ENCODE data around the gene FBXL16. TPM values are rescaled to one million over a fixed set of nuclear protein-coding genes. Genes with fewer than 3 reads are reported as not detected.

Gene FBXL16
- polyA plus RNA-seq, 1 donor (not counting 4 experiments of a cell fraction or from before 2014, with no cell fraction given): 0.81 TPM

GRCh38 chr16:683396-684070 lies 22.1 kb downstream of the FBXL16 start:
- DNase-seq (ENCODE audit: low read depth, low spot score) (no peak), FAIRE-seq (no peak)
- peaks cover 27% of the 10 kb centered on the region for H3K4me1 ChIP-seq (ENCODE audit: control insufficient read depth, extremely low read depth, insufficient read depth, low read length)
- H2AFZ ChIP-seq (ENCODE audit: control insufficient read depth, low read length): no peak overlapping the region
- H3K79me2 ChIP-seq (ENCODE audit: control insufficient read depth, insufficient read depth, low read length): peaks cover 37% of the 10 kb centered on the region
- peak overlapping the region; percentile 60 for H3K9ac ChIP-seq (ENCODE audit: control insufficient read depth, extremely low read depth, insufficient read depth, low read length)
- TF ChIP-seq EZH2 (IDR thresholded peaks at IDR 0.05; ENCODE audit: low read length) (no peak), CTCF (optimal IDR thresholded peaks at IDR 0.05 in 1 of 3, IDR thresholded peaks at IDR 0.05 in 1 of 3, conservative IDR thresholded peaks at IDR 0.05 in 1 of 3; ENCODE audit: extremely low read depth in 1 of 3, insufficient read depth in 2 of 3, low read length in 3 of 3) (no peak)
- no peaks in the 10 kb centered on the region for H3K9me1 ChIP-seq (ENCODE audit: control insufficient read depth, extremely low read depth, insufficient read depth, low read length)
- H3K9me3 ChIP-seq (ENCODE audit: control insufficient read depth, low read depth, low read length): no peaks in the 10 kb centered on the region
- peaks cover 16% of the 10 kb centered on the region for H4K20me1 ChIP-seq (ENCODE audit: control insufficient read depth, extremely low read depth, insufficient read depth, low read length)
- H3K4me3 ChIP-seq (ENCODE audit: control insufficient read depth in 2 of 3, extremely low read depth in 1 of 3, insufficient read depth in 2 of 3, low read depth in 1 of 3, low read length in 3 of 3): peak overlapping the region; percentile 60 to 68 (median 66)
- peak overlapping the region; percentile 31 for H3K27ac ChIP-seq (ENCODE audit: control insufficient read depth, insufficient read depth, low read length)
- no peaks in the 10 kb centered on the region for H3K27me3 ChIP-seq (ENCODE audit: control insufficient read depth, extremely low read depth, insufficient read depth, low read length)
- dilution Hi-C loops (cut with MboI; ENCODE audit: extremely low pct_ligation_motif_present, low sequenced_read_pairs): no loop called here
- peaks cover 12 to 37% of the 10 kb centered on the region in 2 experiments for H3K36me3 ChIP-seq (ENCODE audit: control insufficient read depth in 2 of 2, extremely low read depth in 1 of 2, insufficient read depth in 2 of 2, low read length in 2 of 2)
- peak overlapping the region; percentile 80 for H3K4me2 ChIP-seq (ENCODE audit: control insufficient read depth, extremely low read depth, insufficient read depth, low read depth, low read length)

GRCh38 chr16:682493-683395 lies 22.9 kb downstream of the FBXL16 start:
- no peaks in the 10 kb centered on the region for H3K27me3 ChIP-seq (ENCODE audit: control insufficient read depth, extremely low read depth, insufficient read depth, low read length)
- H4K20me1 ChIP-seq (ENCODE audit: control insufficient read depth, extremely low read depth, insufficient read depth, low read length): peaks cover 16% of the 10 kb centered on the region
- DNase-seq (ENCODE audit: low read depth, low spot score) (no peak), FAIRE-seq (no peak)
- peak overlapping the region; percentile 60 for H3K9ac ChIP-seq (ENCODE audit: control insufficient read depth, extremely low read depth, insufficient read depth, low read length)
- no peak overlapping the region for H3K27ac ChIP-seq (ENCODE audit: control insufficient read depth, insufficient read depth, low read length)
- H3K4me2 ChIP-seq (ENCODE audit: control insufficient read depth, extremely low read depth, insufficient read depth, low read depth, low read length): peak overlapping the region; percentile 80
- peaks cover 37% of the 10 kb centered on the region for H3K79me2 ChIP-seq (ENCODE audit: control insufficient read depth, insufficient read depth, low read length)
- peaks cover 29% of the 10 kb centered on the region for H3K4me1 ChIP-seq (ENCODE audit: control insufficient read depth, extremely low read depth, insufficient read depth, low read length)
- no peaks in the 10 kb centered on the region for H3K9me3 ChIP-seq (ENCODE audit: control insufficient read depth, low read depth, low read length)
- peaks cover 10 to 37% of the 10 kb centered on the region in 2 experiments for H3K36me3 ChIP-seq (ENCODE audit: control insufficient read depth in 2 of 2, extremely low read depth in 1 of 2, insufficient read depth in 2 of 2, low read length in 2 of 2)
- H3K9me1 ChIP-seq (ENCODE audit: control insufficient read depth, extremely low read depth, insufficient read depth, low read length): no peaks in the 10 kb centered on the region
- no peak for TF ChIP-seq CTCF (optimal IDR thresholded peaks at IDR 0.05 in 1 of 3, IDR thresholded peaks at IDR 0.05 in 1 of 3, conservative IDR thresholded peaks at IDR 0.05 in 1 of 3; ENCODE audit: extremely low read depth in 1 of 3, insufficient read depth in 2 of 3, low read length in 3 of 3)
- TF ChIP-seq EZH2 (IDR thresholded peaks at IDR 0.05; ENCODE audit: low read length): no peak
- peak overlapping the region; percentile 60 to 68 (median 66) for H3K4me3 ChIP-seq (ENCODE audit: control insufficient read depth in 2 of 3, extremely low read depth in 1 of 3, insufficient read depth in 2 of 3, low read depth in 1 of 3, low read length in 3 of 3)
- dilution Hi-C loops (cut with MboI; ENCODE audit: extremely low pct_ligation_motif_present, low sequenced_read_pairs): no loop called here
- H2AFZ ChIP-seq (ENCODE audit: control insufficient read depth, low read length): no peak overlapping the region

Data from keratinocyte (primary cell).